ENCODE data around the gene SMC3.
"Not testable (repeated sequence)": the region's sequence is repeated elsewhere in the genome, so short reads cannot be mapped to it uniquely, and the experiment has no call there.

Gene SMC3

GRCh38 chr10:110638319-110638718 lies 70.8 kb downstream of the SMC3 start:
- DNase-seq (ENCODE audit: extremely low read depth, low read depth) = no peak
- H3K4me3 ChIP-seq (replicated peaks; ENCODE audit: low read depth, low read length) = no peak overlapping the region
- no peak for TF ChIP-seq CTCF (IDR thresholded peaks at IDR 0.05; ENCODE audit: low read depth, low read length, missing control alignments)

- H3K4me3 ChIP-seq (replicated peaks; ENCODE audit: low read depth, low read length); DNase-seq (ENCODE audit: extremely low read depth, low read depth): not testable (repeated sequence)
These were observed 71.6 kb downstream of the SMC3 start for GRCh38 chr10:110639046-110639445.

GRCh38 chr10:110639858-110640257 lies 72.4 kb downstream of the SMC3 start:
- not testable (repeated sequence) for H3K4me3 ChIP-seq (replicated peaks; ENCODE audit: low read depth, low read length); DNase-seq (ENCODE audit: extremely low read depth, low read depth)

- TF ChIP-seq CTCF (IDR thresholded peaks at IDR 0.05; ENCODE audit: low read depth, low read length, missing control alignments) = no peak
- H3K4me3 ChIP-seq (replicated peaks; ENCODE audit: low read depth, low read length) = no peak overlapping the region
- DNase-seq (ENCODE audit: extremely low read depth, low read depth) = no peak
These were observed 73.8 kb downstream of the SMC3 start for GRCh38 chr10:110641256-110641655.

- DNase-seq (ENCODE audit: extremely low read depth, low read depth) = no peak
- no peak overlapping the region for H3K4me3 ChIP-seq (replicated peaks; ENCODE audit: low read depth, low read length)
- TF ChIP-seq CTCF (IDR thresholded peaks at IDR 0.05; ENCODE audit: low read depth, low read length, missing control alignments) = no peak
These were observed 74.9 kb downstream of the SMC3 start for GRCh38 chr10:110642204-110643034.

GRCh38 chr10:110643035-110643652 lies 75.6 kb downstream of the SMC3 start:
- no peak for TF ChIP-seq CTCF (IDR thresholded peaks at IDR 0.05; ENCODE audit: low read depth, low read length, missing control alignments)
- peak overlapping the region; percentile 61 for H3K4me3 ChIP-seq (replicated peaks; ENCODE audit: low read depth, low read length)
- no peak for DNase-seq (ENCODE audit: extremely low read depth, low read depth)

GRCh38 chr10:110643653-110644597 lies 76.4 kb downstream of the SMC3 start, which contains the start of gene RBM20:
Gene RBM20, plus strand, starts transcription at chr10:110644336. Its CDS starts 119 bp downstream, at chr10:110644455.
- no peak for DNase-seq (ENCODE audit: extremely low read depth, low read depth)
- H3K4me3 ChIP-seq (replicated peaks; ENCODE audit: low read depth, low read length) = peak within 1 kb of the TSS; percentile 61
- no peak for TF ChIP-seq CTCF (IDR thresholded peaks at IDR 0.05; ENCODE audit: low read depth, low read length, missing control alignments)

Measured in HFF-Myc (cell line).